Astrocyte of the spinal cord (primary cell): ENCODE data around the gene ACVR1.

Experiments
- DNase-seq: peaks from one replicate; pipeline ENCODE4 v3.0.0; 2011; ENCODE audit warnings: low read depth, low spot score
- H3K4me3 ChIP-seq: 2 replicates; pipeline ENCODE4 v1.5.1; 2011; ENCODE audit warnings: low read depth, mild to moderate bottlenecking, low read length, moderate library complexity
- in situ Hi-C: cut with HindIII; loops from 2 replicates; pipeline ENCODE4 v1.10.0; 2017; ENCODE audit warnings: low sequenced_read_pairs
- TF ChIP-seq, protein P1 (sequence below): IDR thresholded peaks from 2 replicates; pipeline ENCODE4 v1.5.1; 2012; ENCODE audit warnings: low read depth, mild to moderate bottlenecking, low read length, inconsistent platforms

Gene ACVR1

DNA sequence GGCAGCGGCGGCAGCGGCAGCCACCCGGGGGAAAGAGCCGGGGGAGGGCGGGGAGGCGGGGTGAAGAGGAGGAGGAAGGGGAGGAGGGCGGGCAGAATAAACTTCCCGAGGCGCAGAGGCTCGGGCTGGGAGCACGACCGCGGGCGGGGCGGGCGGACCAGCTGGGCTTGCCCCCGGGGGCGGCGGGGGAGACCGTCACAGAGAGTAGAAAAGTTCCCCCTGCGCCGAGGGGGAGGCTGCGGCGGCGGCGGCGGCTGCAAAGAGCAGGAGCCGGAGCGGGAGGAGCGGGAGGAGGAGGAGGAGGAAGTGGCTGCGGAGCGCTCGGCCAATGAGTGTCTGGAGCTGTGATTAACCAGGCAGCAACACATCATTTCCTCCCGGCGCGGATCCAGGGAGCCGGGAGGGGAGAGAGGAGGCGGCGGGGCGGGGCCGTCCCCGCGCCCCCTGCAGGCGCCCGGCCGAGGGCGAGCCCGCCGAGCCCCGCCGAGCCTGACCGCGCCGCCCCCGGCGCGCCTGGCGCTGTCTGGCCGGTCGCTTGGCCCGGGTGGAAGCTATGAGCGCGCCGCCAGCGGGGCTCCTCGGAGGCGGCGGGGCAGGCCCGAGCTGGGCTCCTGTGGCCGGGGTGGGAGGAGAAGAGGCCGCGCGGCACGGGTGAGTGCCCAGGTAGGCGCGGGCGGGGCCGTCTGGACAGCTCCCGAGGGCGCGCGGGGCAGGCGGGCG is at the start of gene ACVR1:
ACVR1 (minus strand) TSS at position 265 of the 720 bp plus-strand sequence. CDS start 76,837 bp downstream, outside the sequence.
- peak; percentile 98 for DNase-seq
- H3K4me3 ChIP-seq: peak within 1 kb of the TSS; percentile 79
- TF ChIP-seq, protein P1, sequence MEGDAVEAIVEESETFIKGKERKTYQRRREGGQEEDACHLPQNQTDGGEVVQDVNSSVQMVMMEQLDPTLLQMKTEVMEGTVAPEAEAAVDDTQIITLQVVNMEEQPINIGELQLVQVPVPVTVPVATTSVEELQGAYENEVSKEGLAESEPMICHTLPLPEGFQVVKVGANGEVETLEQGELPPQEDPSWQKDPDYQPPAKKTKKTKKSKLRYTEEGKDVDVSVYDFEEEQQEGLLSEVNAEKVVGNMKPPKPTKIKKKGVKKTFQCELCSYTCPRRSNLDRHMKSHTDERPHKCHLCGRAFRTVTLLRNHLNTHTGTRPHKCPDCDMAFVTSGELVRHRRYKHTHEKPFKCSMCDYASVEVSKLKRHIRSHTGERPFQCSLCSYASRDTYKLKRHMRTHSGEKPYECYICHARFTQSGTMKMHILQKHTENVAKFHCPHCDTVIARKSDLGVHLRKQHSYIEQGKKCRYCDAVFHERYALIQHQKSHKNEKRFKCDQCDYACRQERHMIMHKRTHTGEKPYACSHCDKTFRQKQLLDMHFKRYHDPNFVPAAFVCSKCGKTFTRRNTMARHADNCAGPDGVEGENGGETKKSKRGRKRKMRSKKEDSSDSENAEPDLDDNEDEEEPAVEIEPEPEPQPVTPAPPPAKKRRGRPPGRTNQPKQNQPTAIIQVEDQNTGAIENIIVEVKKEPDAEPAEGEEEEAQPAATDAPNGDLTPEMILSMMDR: peak; percentile 18
- in situ Hi-C loops: loop anchor here (5.0 kb wide), 1 partner anchor 89 kb away; no protein-coding TSS in a partner anchor

DNA sequence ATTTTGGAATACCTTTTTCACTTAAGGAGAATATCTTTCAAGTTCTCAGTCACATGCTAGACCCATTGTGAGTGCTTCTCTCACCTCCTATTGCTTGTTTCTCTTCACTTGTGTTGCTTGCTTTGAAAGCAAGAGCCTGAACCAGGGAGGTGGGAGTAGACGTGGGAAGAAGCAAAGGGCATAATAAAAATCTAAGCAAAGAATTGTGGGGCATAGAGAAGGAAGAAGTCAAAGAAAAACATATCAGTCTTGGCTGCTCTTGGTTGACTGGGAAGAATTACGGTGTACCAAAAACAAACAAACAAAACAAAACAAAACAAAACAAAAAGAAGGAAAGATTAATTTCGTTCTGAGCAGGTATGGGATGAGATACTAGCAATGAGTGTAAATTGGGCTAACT is 48.9 kb upstream of the ACVR1 start:
- no peak for DNase-seq
- TF ChIP-seq, protein P1: no peak
- in situ Hi-C loops: no loop called here
- no peak overlapping the region for H3K4me3 ChIP-seq

DNA sequence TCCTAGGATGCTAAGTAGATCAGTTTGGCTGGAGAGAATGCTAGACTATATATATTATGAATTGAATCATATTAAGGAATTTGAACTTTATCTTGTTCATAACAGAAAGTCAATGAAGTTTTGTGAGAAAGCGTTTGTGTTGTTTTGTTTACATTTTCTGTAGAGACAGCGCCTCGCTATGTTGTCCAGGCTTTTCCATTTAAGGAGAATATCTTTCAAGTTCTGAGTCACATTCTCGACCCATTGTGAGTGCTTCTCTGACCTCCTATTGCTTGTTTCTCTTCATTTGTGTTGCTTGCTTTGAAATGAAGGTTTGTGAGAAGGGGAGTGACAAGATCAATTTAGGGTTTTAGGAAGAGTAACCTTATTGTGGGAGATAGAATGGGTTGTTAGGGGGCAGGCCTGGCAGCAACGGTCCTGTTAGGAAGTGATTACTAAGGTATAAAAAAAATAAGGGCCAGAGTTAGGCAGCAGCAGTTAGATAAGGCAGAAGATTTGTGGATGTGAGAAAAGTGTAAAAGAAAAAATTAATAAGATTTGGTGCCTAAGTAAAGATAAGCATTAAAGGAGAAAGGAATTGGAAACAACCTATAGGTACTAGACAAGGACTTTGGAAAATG is 47.6 kb upstream of the ACVR1 start:
- no peak for DNase-seq
- TF ChIP-seq, protein P1: no peak
- H3K4me3 ChIP-seq: no peak overlapping the region
- in situ Hi-C loops: no loop called here

DNA sequence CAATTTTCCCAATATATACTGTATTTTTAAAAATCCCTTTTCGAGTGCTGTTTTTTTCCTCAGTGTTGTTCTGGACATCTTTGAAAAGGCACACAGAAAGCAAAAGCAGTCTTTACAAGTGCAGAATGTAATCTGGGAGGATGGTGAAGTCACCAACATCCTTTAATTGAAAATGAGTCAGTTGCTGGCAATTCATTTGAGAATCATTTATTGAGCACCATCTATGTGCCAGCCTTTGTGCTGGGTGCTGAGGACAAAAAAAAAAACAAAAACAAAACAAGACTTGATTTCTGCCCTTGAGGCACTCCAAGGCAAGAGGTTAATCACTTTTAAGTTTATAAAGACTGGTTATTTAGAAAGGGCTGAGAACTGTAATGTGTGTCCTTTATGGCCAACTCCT is 46.7 kb upstream of the ACVR1 start:
- TF ChIP-seq, protein P1: no peak
- DNase-seq: no peak
- H3K4me3 ChIP-seq: no peak overlapping the region
- in situ Hi-C loops: no loop called here

DNA sequence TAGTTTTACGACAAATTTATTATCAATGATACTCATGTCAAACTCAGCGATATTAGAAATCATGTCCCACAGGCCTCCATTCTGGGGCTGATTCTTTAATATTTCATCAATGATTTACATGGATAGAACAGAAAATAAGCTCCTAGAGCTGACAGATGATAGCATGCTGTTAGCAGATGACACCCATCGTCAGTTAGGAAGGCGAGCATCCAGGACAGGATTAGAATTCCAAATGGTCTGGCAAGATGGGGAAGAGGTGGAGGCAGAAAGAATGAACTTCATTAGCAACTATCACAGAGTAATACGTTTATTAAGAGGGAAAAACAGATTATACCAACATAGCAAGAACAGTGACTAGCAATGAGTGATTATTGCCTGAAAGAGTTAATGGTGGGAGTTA is 46.2 kb upstream of the ACVR1 start:
- in situ Hi-C loops: no loop called here
- TF ChIP-seq, protein P1: no peak

DNA sequence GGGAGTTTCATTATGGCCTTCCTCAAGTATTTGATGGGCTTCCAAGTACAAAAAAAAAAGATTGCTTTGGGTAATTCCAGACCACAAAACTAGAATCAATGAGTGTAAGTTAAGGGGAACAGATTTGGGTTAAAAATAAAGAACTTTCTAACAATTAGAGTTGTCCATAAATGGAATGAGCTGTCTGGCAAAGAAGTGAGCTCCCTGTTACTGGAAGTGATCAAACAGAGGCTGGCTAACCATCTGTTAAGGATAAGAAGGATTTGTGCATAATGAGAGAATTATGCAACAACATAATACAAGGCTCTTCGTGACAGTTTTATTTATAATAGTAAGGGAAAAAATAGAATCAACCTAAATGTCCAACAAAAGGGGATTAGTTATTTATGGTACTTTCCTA is 44.6 kb upstream of the ACVR1 start:
- in situ Hi-C loops: no loop called here
- H3K4me3 ChIP-seq: no peak overlapping the region
- TF ChIP-seq, protein P1: no peak
- DNase-seq: no peak

More for the DNA sequence above, 46.2 kb upstream of the ACVR1 start:
- no peak overlapping the region for H3K4me3 ChIP-seq
- no peak for DNase-seq
